ENCODE data around the gene GASK1A. TPM values are rescaled to one million over a fixed set of nuclear protein-coding genes. Genes with fewer than 3 reads are reported as not detected.

The GASK1A gene
- total RNA-seq, 1 experiment from 2014 or later, result not detected

GRCh38 chr3:43087249-43087776 lies 108.2 kb downstream of the GASK1A start:
- CTCF ChIA-PET, result no interaction called here
- no peaks in the 10 kb centered on the region for H3K27me3 ChIP-seq (ENCODE audit: control insufficient read depth, insufficient read depth, low read length)
- intact Hi-C loops (cut with micrococcal nuclease; ENCODE audit: unreplicated experiment) (no loop called here), in situ Hi-C loops (cut with HindIII; ENCODE audit: low pct_unique_long_range_greater_than_20kb, low sequenced_read_pairs) (no loop called here)
- no TSS peak for BruUV-seq (replicated peaks)
- H3K4me3 ChIP-seq (ENCODE audit: low read depth in 2 of 2, low read length in 2 of 2), result no peak overlapping the region
- TF ChIP-seq SIN3A (IDR thresholded peaks at IDR 0.05; ENCODE audit: borderline replicate concordance, insufficient read depth, low read depth, low read length) (no peak), CTCF (IDR thresholded peaks at IDR 0.05) (peak; percentile 21; the same call in 1 of the 2 replicates)
- no peak overlapping the region for H3K27ac ChIP-seq (ENCODE audit: low read length)
- ATAC-seq, result no peak
- no peaks in the 10 kb centered on the region for H3K4me1 ChIP-seq (ENCODE audit: control insufficient read depth, insufficient read depth, low read length)
- H3K36me3 ChIP-seq (ENCODE audit: control insufficient read depth, insufficient read depth, low read length), result no peaks in the 10 kb centered on the region
- H3K9me3 ChIP-seq (ENCODE audit: control insufficient read depth, insufficient read depth, low read depth, low read length), result no peaks in the 10 kb centered on the region
- no peak for DNase-seq (ENCODE audit: low read depth, low spot score)
- POLR2A ChIA-PET, result no interaction called here

DNA sequence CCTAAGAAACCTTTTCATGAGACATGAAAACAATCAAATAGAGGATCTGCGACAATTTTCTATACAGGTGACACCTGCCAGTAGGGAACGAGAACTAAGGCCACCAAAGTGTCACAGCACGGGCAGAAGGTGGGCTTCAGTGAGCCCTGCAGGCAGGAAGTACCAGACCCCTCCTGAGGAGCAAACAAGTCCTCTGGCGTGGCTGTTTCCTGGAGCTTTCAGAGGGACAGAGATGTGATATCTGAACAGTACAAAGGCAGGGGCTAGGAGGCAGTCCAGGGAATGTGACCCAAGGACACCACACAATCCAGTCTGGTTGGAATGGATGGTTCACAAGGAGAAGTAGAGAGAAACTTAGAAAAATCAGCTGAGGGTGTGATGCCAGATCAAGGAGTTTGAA lies 110.0 kb downstream of the GASK1A start:
- no peaks in the 10 kb centered on the region for H3K27me3 ChIP-seq (ENCODE audit: control insufficient read depth, insufficient read depth, low read length)
- no peak overlapping the region for H3K27ac ChIP-seq (ENCODE audit: low read length)
- DNase-seq (ENCODE audit: low read depth, low spot score), result no peak
- no peak overlapping the region for H3K4me3 ChIP-seq (ENCODE audit: low read depth in 2 of 2, low read length in 2 of 2)
- H3K9me3 ChIP-seq (ENCODE audit: control insufficient read depth, insufficient read depth, low read depth, low read length), result no peaks in the 10 kb centered on the region
- in situ Hi-C loops (cut with HindIII; ENCODE audit: low pct_unique_long_range_greater_than_20kb, low sequenced_read_pairs), result no loop called here
- no peak for ATAC-seq
- no peak for TF ChIP-seq CTCF (IDR thresholded peaks at IDR 0.05)
- ChIA-PET CTCF (no interaction called here), POLR2A (no interaction called here)
- no peaks in the 10 kb centered on the region for H3K4me1 ChIP-seq (ENCODE audit: control insufficient read depth, insufficient read depth, low read length)
- BruUV-seq (replicated peaks), result no TSS peak
- intact Hi-C loops (cut with micrococcal nuclease; ENCODE audit: unreplicated experiment), result no loop called here
- H3K36me3 ChIP-seq (ENCODE audit: control insufficient read depth, insufficient read depth, low read length), result no peaks in the 10 kb centered on the region

- ChIA-PET POLR2A (no interaction called here), CTCF (no interaction called here)
- H3K27ac ChIP-seq (ENCODE audit: low read length), result no peak overlapping the region
- H3K27me3 ChIP-seq (ENCODE audit: control insufficient read depth, insufficient read depth, low read length), result no peaks in the 10 kb centered on the region
- no peaks in the 10 kb centered on the region for H3K4me1 ChIP-seq (ENCODE audit: control insufficient read depth, insufficient read depth, low read length)
- no TSS peak for BruUV-seq (replicated peaks)
- no peak overlapping the region for H3K4me3 ChIP-seq (ENCODE audit: low read depth in 2 of 2, low read length in 2 of 2)
- H3K36me3 ChIP-seq (ENCODE audit: control insufficient read depth, insufficient read depth, low read length), result no peaks in the 10 kb centered on the region
- no peak for TF ChIP-seq CTCF (IDR thresholded peaks at IDR 0.05)
- no peak for TF ChIP-seq REST (IDR thresholded peaks at IDR 0.05; ENCODE audit: insufficient read depth in 1 of 2, low read depth in 2 of 2, low read length in 1 of 2)
- TF ChIP-seq SIN3A (IDR thresholded peaks at IDR 0.05; ENCODE audit: borderline replicate concordance, insufficient read depth, low read depth, low read length), result no peak
- TF ChIP-seq TCF7L2 (IDR thresholded peaks at IDR 0.05; ENCODE audit: low read depth, low read length), result no peak
- no peak for TF ChIP-seq POLR2AphosphoS5 (IDR thresholded peaks at IDR 0.05; ENCODE audit: low read depth, low read length)
- no peak for DNase-seq (ENCODE audit: low read depth, low spot score)
- ATAC-seq, result no peak
- in situ Hi-C loops (cut with HindIII; ENCODE audit: low pct_unique_long_range_greater_than_20kb, low sequenced_read_pairs) (no loop called here), intact Hi-C loops (cut with micrococcal nuclease; ENCODE audit: unreplicated experiment) (no loop called here)
- no peaks in the 10 kb centered on the region for H3K9me3 ChIP-seq (ENCODE audit: control insufficient read depth, insufficient read depth, low read depth, low read length)
Observed at GRCh38 chr3:43090238-43090637, 111.1 kb downstream of the GASK1A start.
